Measurements from ENCODE around the gene ELOA.

DNA sequence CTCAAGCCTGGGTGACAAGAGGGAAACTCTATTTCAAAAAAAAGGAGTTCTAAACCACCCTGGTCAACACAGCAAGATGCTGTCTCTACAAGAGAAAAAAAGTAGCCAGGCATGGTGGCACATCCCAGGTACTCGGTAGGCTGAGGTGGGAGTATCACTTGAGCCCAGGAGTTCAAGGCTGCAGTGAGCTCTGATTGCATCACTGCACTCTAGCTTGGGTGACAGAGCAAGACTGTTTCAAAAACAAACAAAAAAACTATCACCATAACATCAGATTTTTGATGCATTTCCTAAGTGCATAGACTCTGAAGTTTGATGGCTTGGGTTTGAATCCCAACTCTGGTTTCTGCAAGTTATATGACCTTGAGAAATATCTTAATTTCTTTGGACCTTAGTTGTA is 9.6 kb downstream of the ELOA start:
- TF ChIP-seq TEAD4 (IDR thresholded peaks at IDR 0.05) (no peak), CEBPB (IDR thresholded peaks at IDR 0.05) (no peak), EGR1 (IDR thresholded peaks at IDR 0.05) (no peak), YY1 (IDR thresholded peaks at IDR 0.05; ENCODE audit: low read depth) (no peak), NFIC (IDR thresholded peaks at IDR 0.05) (no peak), TCF12 (IDR thresholded peaks at IDR 0.05; ENCODE audit: low read depth) (no peak), EP300 (IDR thresholded peaks at IDR 0.05; ENCODE audit: borderline replicate concordance) (no peak), RAD21 (IDR thresholded peaks at IDR 0.05; ENCODE audit: low read depth) (no peak), TAF1 (IDR thresholded peaks at IDR 0.05; ENCODE audit: low read depth) (no peak), ZBTB7A (IDR thresholded peaks at IDR 0.05; ENCODE audit: low read depth) (no peak)
- TF ChIP-seq, protein P1, sequence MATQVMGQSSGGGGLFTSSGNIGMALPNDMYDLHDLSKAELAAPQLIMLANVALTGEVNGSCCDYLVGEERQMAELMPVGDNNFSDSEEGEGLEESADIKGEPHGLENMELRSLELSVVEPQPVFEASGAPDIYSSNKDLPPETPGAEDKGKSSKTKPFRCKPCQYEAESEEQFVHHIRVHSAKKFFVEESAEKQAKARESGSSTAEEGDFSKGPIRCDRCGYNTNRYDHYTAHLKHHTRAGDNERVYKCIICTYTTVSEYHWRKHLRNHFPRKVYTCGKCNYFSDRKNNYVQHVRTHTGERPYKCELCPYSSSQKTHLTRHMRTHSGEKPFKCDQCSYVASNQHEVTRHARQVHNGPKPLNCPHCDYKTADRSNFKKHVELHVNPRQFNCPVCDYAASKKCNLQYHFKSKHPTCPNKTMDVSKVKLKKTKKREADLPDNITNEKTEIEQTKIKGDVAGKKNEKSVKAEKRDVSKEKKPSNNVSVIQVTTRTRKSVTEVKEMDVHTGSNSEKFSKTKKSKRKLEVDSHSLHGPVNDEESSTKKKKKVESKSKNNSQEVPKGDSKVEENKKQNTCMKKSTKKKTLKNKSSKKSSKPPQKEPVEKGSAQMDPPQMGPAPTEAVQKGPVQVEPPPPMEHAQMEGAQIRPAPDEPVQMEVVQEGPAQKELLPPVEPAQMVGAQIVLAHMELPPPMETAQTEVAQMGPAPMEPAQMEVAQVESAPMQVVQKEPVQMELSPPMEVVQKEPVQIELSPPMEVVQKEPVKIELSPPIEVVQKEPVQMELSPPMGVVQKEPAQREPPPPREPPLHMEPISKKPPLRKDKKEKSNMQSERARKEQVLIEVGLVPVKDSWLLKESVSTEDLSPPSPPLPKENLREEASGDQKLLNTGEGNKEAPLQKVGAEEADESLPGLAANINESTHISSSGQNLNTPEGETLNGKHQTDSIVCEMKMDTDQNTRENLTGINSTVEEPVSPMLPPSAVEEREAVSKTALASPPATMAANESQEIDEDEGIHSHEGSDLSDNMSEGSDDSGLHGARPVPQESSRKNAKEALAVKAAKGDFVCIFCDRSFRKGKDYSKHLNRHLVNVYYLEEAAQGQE (IDR thresholded peaks at IDR 0.05; ENCODE audit: low read depth) = no peak
- TF ChIP-seq, protein P2, sequence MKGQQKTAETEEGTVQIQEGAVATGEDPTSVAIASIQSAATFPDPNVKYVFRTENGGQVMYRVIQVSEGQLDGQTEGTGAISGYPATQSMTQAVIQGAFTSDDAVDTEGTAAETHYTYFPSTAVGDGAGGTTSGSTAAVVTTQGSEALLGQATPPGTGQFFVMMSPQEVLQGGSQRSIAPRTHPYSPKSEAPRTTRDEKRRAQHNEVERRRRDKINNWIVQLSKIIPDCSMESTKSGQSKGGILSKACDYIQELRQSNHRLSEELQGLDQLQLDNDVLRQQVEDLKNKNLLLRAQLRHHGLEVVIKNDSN (IDR thresholded peaks at IDR 0.05) = no peak
- TF ChIP-seq, protein P3, sequence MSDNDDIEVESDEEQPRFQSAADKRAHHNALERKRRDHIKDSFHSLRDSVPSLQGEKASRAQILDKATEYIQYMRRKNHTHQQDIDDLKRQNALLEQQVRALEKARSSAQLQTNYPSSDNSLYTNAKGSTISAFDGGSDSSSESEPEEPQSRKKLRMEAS (IDR thresholded peaks at IDR 0.05) = no peak
